A549 (cell line): ENCODE measurements around the gene TRMO.
"Not testable (repeated sequence)": the region's sequence is repeated elsewhere in the genome, so short reads cannot be mapped to it uniquely, and the experiment has no call there.

Source experiments
- CHD2 ChIP-seq: fragments of 150-350 bp; IDR thresholded peaks from 2 replicates; pipeline ENCODE4 v1.6.1; 2014; ENCODE audit warnings: low read length; ENCODE audit not compliant: partially characterized antibody
- CTCF ChIP-seq: fragments of >200 bp; sonication (Bioruptor Twin); formaldehyde crosslinking; IDR thresholded peaks from 3 replicates; pipeline ENCODE4 v1.5.1; 2016
- EP300 ChIP-seq, 2 experiments: fragments of >200 bp; sonication (Bioruptor Twin); formaldehyde crosslinking; IDR thresholded peaks; 2 replicates in 1 of 2; 3 replicates in 1 of 2; pipeline ENCODE4 v1.6.1; 2016 to 2017
- ESRRA ChIP-seq: fragments of 150-350 bp; IDR thresholded peaks from 2 replicates; pipeline ENCODE4 v1.6.1; 2014; ENCODE audit warnings: mild to moderate bottlenecking, low read length, borderline replicate concordance
- GATA3 ChIP-seq: IDR thresholded peaks from 2 replicates; pipeline ENCODE4 v1.6.1; 2012; ENCODE audit warnings: borderline replicate concordance
- KDM1A ChIP-seq: fragments of 200-600 bp; sonication (generic); IDR thresholded peaks from 2 replicates; pipeline ENCODE4 v1.6.1; 2016; ENCODE audit warnings: low read depth, mild to moderate bottlenecking
- MYC ChIP-seq: IDR thresholded peaks from 2 replicates; pipeline ENCODE4 v1.6.1; 2012; ENCODE audit warnings: mild to moderate bottlenecking, inconsistent platforms, low read length, improper control_type of control experiment, borderline replicate concordance
- PBX3 ChIP-seq: IDR thresholded peaks from 2 replicates; pipeline ENCODE4 v1.6.1; 2012
- POLR2A ChIP-seq: IDR thresholded peaks from 2 replicates; pipeline ENCODE4 v1.6.1; 2012; ENCODE audit warnings: mild to moderate bottlenecking, low read length
- RNF2 ChIP-seq: fragments of 200-600 bp; sonication (generic); IDR thresholded peaks from 2 replicates; pipeline ENCODE4 v1.6.1; 2016; ENCODE audit warnings: low read depth, mild to moderate bottlenecking, antibody characterized with exemption, moderate library complexity, borderline replicate concordance
- SMC3 ChIP-seq: fragments of >200 bp; sonication (Bioruptor Twin); formaldehyde crosslinking; IDR thresholded peaks from 3 replicates; pipeline ENCODE4 v1.6.1; 2018; ENCODE audit warnings: inconsistent platforms
- TF ChIP-seq, protein P1 (sequence below): IDR thresholded peaks from 2 replicates; pipeline ENCODE4 v1.6.1; 2012; ENCODE audit warnings: low read depth, borderline replicate concordance
- TF ChIP-seq, protein P2 (sequence below): fragments of 450-650 bp; IDR thresholded peaks from 2 replicates; pipeline ENCODE4 v1.6.1; 2014; ENCODE audit warnings: antibody characterized with exemption
- TF ChIP-seq, protein P3 (sequence below): fragments of 200-600 bp; sonication (generic); IDR thresholded peaks from 2 replicates; pipeline ENCODE4 v1.6.1; 2016; ENCODE audit warnings: antibody characterized with exemption, mild to moderate bottlenecking, moderate library complexity

GRCh38 chr9:97960678-97961328 is 38.5 kb upstream of the TRMO start:
- not testable (repeated sequence) for TF ChIP-seq RNF2; PBX3; POLR2A; GATA3; ESRRA; CHD2; CTCF; KDM1A; SMC3; MYC; EP300 (IDR thresholded peaks at IDR 0.05)
- TF ChIP-seq, protein P1, sequence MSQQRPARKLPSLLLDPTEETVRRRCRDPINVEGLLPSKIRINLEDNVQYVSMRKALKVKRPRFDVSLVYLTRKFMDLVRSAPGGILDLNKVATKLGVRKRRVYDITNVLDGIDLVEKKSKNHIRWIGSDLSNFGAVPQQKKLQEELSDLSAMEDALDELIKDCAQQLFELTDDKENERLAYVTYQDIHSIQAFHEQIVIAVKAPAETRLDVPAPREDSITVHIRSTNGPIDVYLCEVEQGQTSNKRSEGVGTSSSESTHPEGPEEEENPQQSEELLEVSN: not testable (repeated sequence)
- TF ChIP-seq, protein P2, sequence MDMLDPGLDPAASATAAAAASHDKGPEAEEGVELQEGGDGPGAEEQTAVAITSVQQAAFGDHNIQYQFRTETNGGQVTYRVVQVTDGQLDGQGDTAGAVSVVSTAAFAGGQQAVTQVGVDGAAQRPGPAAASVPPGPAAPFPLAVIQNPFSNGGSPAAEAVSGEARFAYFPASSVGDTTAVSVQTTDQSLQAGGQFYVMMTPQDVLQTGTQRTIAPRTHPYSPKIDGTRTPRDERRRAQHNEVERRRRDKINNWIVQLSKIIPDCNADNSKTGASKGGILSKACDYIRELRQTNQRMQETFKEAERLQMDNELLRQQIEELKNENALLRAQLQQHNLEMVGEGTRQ: not testable (repeated sequence)
- TF ChIP-seq, protein P3, sequence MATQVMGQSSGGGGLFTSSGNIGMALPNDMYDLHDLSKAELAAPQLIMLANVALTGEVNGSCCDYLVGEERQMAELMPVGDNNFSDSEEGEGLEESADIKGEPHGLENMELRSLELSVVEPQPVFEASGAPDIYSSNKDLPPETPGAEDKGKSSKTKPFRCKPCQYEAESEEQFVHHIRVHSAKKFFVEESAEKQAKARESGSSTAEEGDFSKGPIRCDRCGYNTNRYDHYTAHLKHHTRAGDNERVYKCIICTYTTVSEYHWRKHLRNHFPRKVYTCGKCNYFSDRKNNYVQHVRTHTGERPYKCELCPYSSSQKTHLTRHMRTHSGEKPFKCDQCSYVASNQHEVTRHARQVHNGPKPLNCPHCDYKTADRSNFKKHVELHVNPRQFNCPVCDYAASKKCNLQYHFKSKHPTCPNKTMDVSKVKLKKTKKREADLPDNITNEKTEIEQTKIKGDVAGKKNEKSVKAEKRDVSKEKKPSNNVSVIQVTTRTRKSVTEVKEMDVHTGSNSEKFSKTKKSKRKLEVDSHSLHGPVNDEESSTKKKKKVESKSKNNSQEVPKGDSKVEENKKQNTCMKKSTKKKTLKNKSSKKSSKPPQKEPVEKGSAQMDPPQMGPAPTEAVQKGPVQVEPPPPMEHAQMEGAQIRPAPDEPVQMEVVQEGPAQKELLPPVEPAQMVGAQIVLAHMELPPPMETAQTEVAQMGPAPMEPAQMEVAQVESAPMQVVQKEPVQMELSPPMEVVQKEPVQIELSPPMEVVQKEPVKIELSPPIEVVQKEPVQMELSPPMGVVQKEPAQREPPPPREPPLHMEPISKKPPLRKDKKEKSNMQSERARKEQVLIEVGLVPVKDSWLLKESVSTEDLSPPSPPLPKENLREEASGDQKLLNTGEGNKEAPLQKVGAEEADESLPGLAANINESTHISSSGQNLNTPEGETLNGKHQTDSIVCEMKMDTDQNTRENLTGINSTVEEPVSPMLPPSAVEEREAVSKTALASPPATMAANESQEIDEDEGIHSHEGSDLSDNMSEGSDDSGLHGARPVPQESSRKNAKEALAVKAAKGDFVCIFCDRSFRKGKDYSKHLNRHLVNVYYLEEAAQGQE: not testable (repeated sequence)
